Endothelial cell of umbilical vein (primary cell): Measurements from ENCODE around the gene MRPL27. TPM values are rescaled to one million over a fixed set of nuclear protein-coding genes. Genes with fewer than 3 reads are reported as not detected.

Experiments
- BruUV-seq: library from RNA; stranded (reverse); fragments of 400-500 nt; replicated peaks from 2 replicates; lab custom pipeline; 2021; lab: Mats Ljungman, UMichigan
- CTCF ChIA-PET: fragments of 300-600, 350-600 bp; sonication (Branson Sonifier 250); formaldehyde crosslinking; loops from one replicate; lab custom pipeline; 2021; ENCODE audit warnings: antibody characterized with exemption, inconsistent platforms; lab: Charles Lee
- POLR2A ChIA-PET: fragments of 300-600, 350-600 bp; sonication (Branson Sonifier 250); formaldehyde crosslinking; loops from one replicate; lab custom pipeline; 2021; ENCODE audit warnings: antibody characterized with exemption, inconsistent platforms; lab: Charles Lee
- DNase-seq: peaks from one replicate; pipeline ENCODE4 v3.0.0-alpha.2; 2011; ENCODE audit warnings: low read depth, low spot score
- FAIRE-seq: peaks from 2 replicates; lab custom pipeline; 2011; peaks lifted over from hg19 to GRCh38; lab: Jason Lieb, UNC
- H2AFZ ChIP-seq: 2 replicates; pipeline ENCODE4 v1.6.0; 2012; ENCODE audit warnings: low read depth, low read length, control low read depth, inconsistent platforms
- H3K27ac ChIP-seq: 2 replicates; pipeline ENCODE4 v1.5.1; 2011; ENCODE audit warnings: low read depth, mild to moderate bottlenecking, control low read depth, low read length, moderate library complexity; ENCODE audit not compliant: insufficient read depth
- H3K27me3 ChIP-seq, 2 experiments: 2 replicates each; pipeline versions ENCODE4 v1.6.0 to v1.6.1; 2011; ENCODE audit warnings: low read length in 2 of 2, mixed read lengths in 1 of 2; ENCODE audit not compliant: control insufficient read depth in 2 of 2, insufficient read depth in 2 of 2
- H3K36me3 ChIP-seq, 2 experiments: 2 replicates in 1 of 2; 3 replicates in 1 of 2; pipeline ENCODE4 v1.5.1; 2011; ENCODE audit warnings: low read length in 2 of 2, mild to moderate bottlenecking in 1 of 2, moderate library complexity in 1 of 2; ENCODE audit not compliant: control insufficient read depth in 2 of 2, insufficient read depth in 2 of 2; ENCODE audit errors: extremely low read depth in 1 of 2
- H3K4me1 ChIP-seq: 3 replicates; pipeline ENCODE4 v1.5.1; 2011; ENCODE audit warnings: mild to moderate bottlenecking, low read length; ENCODE audit not compliant: control insufficient read depth, insufficient read depth; ENCODE audit errors: extremely low read depth
- H3K4me2 ChIP-seq: 2 replicates; pipeline ENCODE4 v1.6.1; 2011; ENCODE audit warnings: low read length, control low read depth, mixed read lengths; ENCODE audit not compliant: insufficient read depth
- H3K4me3 ChIP-seq, 3 experiments: fragments of 200-600 bp in 1 of 3; sonication (generic), shearing (Covaris generic) in 1 of 3; replicated peaks in 1 of 3; 2 replicates each; pipeline ENCODE4 v1.5.1; 2011 to 2016; ENCODE audit warnings: control low read depth in 3 of 3, low read length in 3 of 3, mild to moderate bottlenecking in 2 of 3, inconsistent platforms in 1 of 3, low read depth in 1 of 3, moderate library complexity in 1 of 3; ENCODE audit not compliant: insufficient read depth in 1 of 3
- H3K79me2 ChIP-seq: 2 replicates; pipeline ENCODE4 v1.6.0; 2012; ENCODE audit warnings: low read length, inconsistent platforms; ENCODE audit not compliant: control insufficient read depth, insufficient read depth
- H3K9ac ChIP-seq: replicated peaks from 2 replicates; pipeline ENCODE3; 2011; ENCODE audit warnings: low read length, control low read depth; ENCODE audit not compliant: insufficient read depth; ENCODE audit errors: extremely low read depth
- H3K9me1 ChIP-seq: replicated peaks from 3 replicates; pipeline ENCODE4 v1.6.0; 2011; ENCODE audit warnings: mild to moderate bottlenecking, low read length; ENCODE audit not compliant: control insufficient read depth, insufficient read depth; ENCODE audit errors: extremely low read depth
- H3K9me3 ChIP-seq: replicated peaks from 2 replicates; pipeline ENCODE4 v1.5.1; 2012; ENCODE audit warnings: low read length, inconsistent platforms; ENCODE audit not compliant: control insufficient read depth, insufficient read depth
- H4K20me1 ChIP-seq: replicated peaks from 2 replicates; pipeline ENCODE3; 2011; ENCODE audit warnings: mild to moderate bottlenecking, low read length; ENCODE audit not compliant: control insufficient read depth, insufficient read depth; ENCODE audit errors: extremely low read depth
- EZH2 ChIP-seq: IDR thresholded peaks from 2 replicates; pipeline ENCODE4 v1.6.1; 2012; ENCODE audit warnings: borderline replicate concordance, low read depth, mild to moderate bottlenecking, moderate library complexity, low read length, inconsistent platforms; ENCODE audit not compliant: severe bottlenecking
- FOS ChIP-seq: IDR thresholded peaks from 2 replicates; pipeline ENCODE4 v1.6.1; 2011; ENCODE audit warnings: mild to moderate bottlenecking, low read length, moderate library complexity, borderline replicate concordance; ENCODE audit not compliant: insufficient read depth
- GATA2 ChIP-seq: IDR thresholded peaks from 2 replicates; pipeline ENCODE4 v1.7.0; 2011; ENCODE audit warnings: low read depth, mild to moderate bottlenecking, moderate library complexity, mixed read lengths, low read length; ENCODE audit not compliant: insufficient read length, insufficient read depth
- JUN ChIP-seq: IDR thresholded peaks from 2 replicates; pipeline ENCODE4 v1.6.1; 2011; ENCODE audit warnings: borderline replicate concordance, low read depth; ENCODE audit not compliant: insufficient read length, insufficient read depth
- MYC ChIP-seq: IDR thresholded peaks from one replicate; pipeline ENCODE4 v1.6.1; 2011; ENCODE audit warnings: mild to moderate bottlenecking, low read depth, low read length
- POLR2A ChIP-seq: IDR thresholded peaks from 2 replicates; pipeline ENCODE4 v1.6.1; 2012; ENCODE audit warnings: low read depth, mild to moderate bottlenecking, control low read depth, low read length
- POLR2AphosphoS5 ChIP-seq: IDR thresholded peaks from 2 replicates; pipeline ENCODE4 v1.6.1; 2012; ENCODE audit warnings: low read depth, mild to moderate bottlenecking, control low read depth, low read length, moderate library complexity; ENCODE audit not compliant: insufficient read depth
- dilution Hi-C: fragments of 300-500 bp; cut with MboI; formaldehyde crosslinking; loops from one replicate; pipeline ENCODE4 v1.15.0; 2019; ENCODE audit warnings: low sequenced_read_pairs; ENCODE audit not compliant: extremely low pct_ligation_motif_present
- intact Hi-C: fragments of 100-400 bp; cut with micrococcal nuclease; formaldehyde crosslinking; loops from one replicate; pipeline ENCODE4 v1.10.0; 2022
- polyA plus RNA-seq, 4 experiments: library from polyadenylated mRNA; depleted of rRNA in 3 of 4; stranded (reverse) in 3 of 4; unstranded in 1 of 4; fragments of >200 nt; gene quantifications; 2 replicates each; pipeline versions ENCODE4 v1.2.1 to v1.2.3, GENCODE V29; 2011 to 2012; ENCODE audit warnings: missing spikeins in 1 of 4
- total RNA-seq: library from RNA; stranded (reverse); gene quantifications from 2 replicates; pipeline ENCODE4 v1.2.3, GENCODE V29; 2021
- TF ChIP-seq, protein P1 (sequence below): IDR thresholded peaks from 2 replicates; pipeline ENCODE4 v1.6.1; 2011; ENCODE audit not compliant: insufficient read depth, insufficient read length
- TF ChIP-seq, protein P2 (sequence below), 2 donors: IDR thresholded peaks; 1 replicate in 1 of 2; 2 replicates in 1 of 2; pipeline ENCODE4 v1.5.1; 2011; ENCODE audit warnings: low read length in 2 of 2, mild to moderate bottlenecking in 2 of 2, moderate library complexity in 2 of 2, control low read depth in 1 of 2, inconsistent platforms in 1 of 2, low read depth in 1 of 2; ENCODE audit not compliant: insufficient read depth in 1 of 2; ENCODE audit errors: extremely low read depth in 1 of 2

MRPL27 gene
- total and polyA plus RNA-seq, 2 donors (not counting 3 experiments of a cell fraction or from before 2014, with no cell fraction given): 76.2 to 158 TPM

DNA sequence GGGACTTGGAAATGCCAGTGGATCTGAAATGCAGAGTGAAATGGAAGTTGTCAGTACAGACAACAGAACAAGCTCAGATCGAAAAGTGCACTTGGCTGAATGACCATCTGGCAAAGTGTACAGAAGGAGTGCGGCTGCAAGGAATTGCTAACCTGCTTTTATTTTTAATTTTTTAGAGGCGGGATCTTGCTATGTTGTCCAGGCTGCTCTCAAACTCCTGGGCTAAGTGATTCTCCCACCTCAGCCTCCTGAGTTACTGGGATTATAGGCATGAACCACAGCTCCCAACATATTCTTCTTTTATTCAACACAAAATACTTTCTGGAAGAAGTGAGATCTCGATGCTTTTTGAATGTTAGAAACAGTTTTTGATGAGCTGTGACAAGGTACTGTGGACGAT, 20.7 kb upstream of the MRPL27 start:
- POLR2A ChIA-PET: no interaction called here
- H3K36me3 ChIP-seq: peaks cover 45 to 54% of the 10 kb centered on the region in 2 experiments
- H3K27ac ChIP-seq: no peak overlapping the region
- FAIRE-seq (peak; percentile 42), DNase-seq (no peak)
- H2AFZ ChIP-seq: no peak overlapping the region
- TF ChIP-seq FOS (no peak), POLR2A (no peak), POLR2AphosphoS5 (no peak), EZH2 (no peak), GATA2 (no peak), MYC (no peak), JUN (no peak)
- TF ChIP-seq, protein P1, sequence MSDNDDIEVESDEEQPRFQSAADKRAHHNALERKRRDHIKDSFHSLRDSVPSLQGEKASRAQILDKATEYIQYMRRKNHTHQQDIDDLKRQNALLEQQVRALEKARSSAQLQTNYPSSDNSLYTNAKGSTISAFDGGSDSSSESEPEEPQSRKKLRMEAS: no peak
- TF ChIP-seq, protein P2, sequence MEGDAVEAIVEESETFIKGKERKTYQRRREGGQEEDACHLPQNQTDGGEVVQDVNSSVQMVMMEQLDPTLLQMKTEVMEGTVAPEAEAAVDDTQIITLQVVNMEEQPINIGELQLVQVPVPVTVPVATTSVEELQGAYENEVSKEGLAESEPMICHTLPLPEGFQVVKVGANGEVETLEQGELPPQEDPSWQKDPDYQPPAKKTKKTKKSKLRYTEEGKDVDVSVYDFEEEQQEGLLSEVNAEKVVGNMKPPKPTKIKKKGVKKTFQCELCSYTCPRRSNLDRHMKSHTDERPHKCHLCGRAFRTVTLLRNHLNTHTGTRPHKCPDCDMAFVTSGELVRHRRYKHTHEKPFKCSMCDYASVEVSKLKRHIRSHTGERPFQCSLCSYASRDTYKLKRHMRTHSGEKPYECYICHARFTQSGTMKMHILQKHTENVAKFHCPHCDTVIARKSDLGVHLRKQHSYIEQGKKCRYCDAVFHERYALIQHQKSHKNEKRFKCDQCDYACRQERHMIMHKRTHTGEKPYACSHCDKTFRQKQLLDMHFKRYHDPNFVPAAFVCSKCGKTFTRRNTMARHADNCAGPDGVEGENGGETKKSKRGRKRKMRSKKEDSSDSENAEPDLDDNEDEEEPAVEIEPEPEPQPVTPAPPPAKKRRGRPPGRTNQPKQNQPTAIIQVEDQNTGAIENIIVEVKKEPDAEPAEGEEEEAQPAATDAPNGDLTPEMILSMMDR (IDR thresholded peaks at IDR 0.05; ENCODE audit: extremely low read depth in 1 of 2, insufficient read depth in 1 of 2, low read depth in 1 of 2, low read length in 2 of 2): no peak
- intact Hi-C loops: no loop called here
- no peak overlapping the region for H3K4me3 ChIP-seq
- peaks cover 21% of the 10 kb centered on the region for H3K4me1 ChIP-seq
- H4K20me1 ChIP-seq: peaks cover 3% of the 10 kb centered on the region
- no peak overlapping the region for H3K4me2 ChIP-seq
- H3K9me3 ChIP-seq: no peaks in the 10 kb centered on the region
- H3K79me2 ChIP-seq: peaks cover 64% of the 10 kb centered on the region
- H3K9ac ChIP-seq: no peak overlapping the region
- no peaks in the 10 kb centered on the region for H3K9me1 ChIP-seq
- no peaks in the 10 kb centered on the region for H3K27me3 ChIP-seq
- dilution Hi-C loops: no loop called here
- no TSS peak for BruUV-seq
- CTCF ChIA-PET: interaction anchor here (1.3 kb wide), 1 partner anchor 12 kb away, joined by 4 read pairs; no protein-coding TSS in a partner anchor
